Body of pancreas (tissue), 4 donors: ENCODE measurements around the gene TMBIM1.

Experiments
- CTCF ChIP-seq, 7 experiments: fragments of 450-650 bp in 4 of 7; fragments of 200-600 bp in 3 of 7; sonication (generic) in 3 of 7; IDR thresholded peaks; one replicate each; pipeline ENCODE4 v1.5.1; 2016 to 2019; ENCODE audit warnings: antibody characterized with exemption in 7 of 7
- POLR2A ChIP-seq, 3 donors: fragments of 450-650 bp; IDR thresholded peaks; one replicate each; pipeline ENCODE4 v1.6.1; 2016; ENCODE audit warnings: antibody characterized with exemption in 3 of 3, mild to moderate bottlenecking in 2 of 3

- TF ChIP-seq CTCF (IDR thresholded peaks at IDR 0.05) (peak; percentile 83 to 98 (median 98)), POLR2A (IDR thresholded peaks at IDR 0.05) (no peak)
These were observed 9.0 kb upstream of the TMBIM1 start for GRCh38 chr2:218301176-218301819.
